K562 (cell line): ENCODE data around the gene EGR2. TPM values are rescaled to one million over a fixed set of nuclear protein-coding genes. Genes with fewer than 3 reads are reported as not detected.

ENCODE experiments used
- EGR1 ChIP-seq: fragments of 450-650 bp; conservative IDR thresholded peaks from 2 replicates; pipeline ENCODE4 v1.6.1; 2017; ENCODE audit warnings: mild to moderate bottlenecking
- HCFC1 ChIP-seq: IDR thresholded peaks from 2 replicates; pipeline ENCODE4 v1.6.1; 2012; ENCODE audit warnings: low read depth, low read length, improper control_type of control experiment
- IRF2 ChIP-seq: sonication (generic); formaldehyde crosslinking; IDR thresholded peaks from 2 replicates; pipeline ENCODE4 v1.8.1; 2022; ENCODE audit warnings: mild to moderate bottlenecking, missing genetic modification reagents
- MGA ChIP-seq: fragments of 450-650 bp; IDR thresholded peaks from 2 replicates; pipeline ENCODE4 v1.6.1; 2016; ENCODE audit warnings: mild to moderate bottlenecking, moderate library complexity
- MYC ChIP-seq, 2 experiments: fragments of 250-450 bp in 1 of 2; sonication (Bioruptor Pico) in 1 of 2; IDR thresholded peaks; 2 replicates each; pipeline versions ENCODE4 v1.5.1 to v1.6.1; 2012 to 2021; ENCODE audit warnings: low read depth in 2 of 2, borderline replicate concordance in 1 of 2, improper control_type of control experiment in 1 of 2, low read length in 1 of 2, mild to moderate bottlenecking in 1 of 2, moderate library complexity in 1 of 2
- NFRKB ChIP-seq: fragments of 450-650 bp; IDR thresholded peaks from 2 replicates; pipeline ENCODE4 v1.6.1; 2016; ENCODE audit warnings: low read depth
- SMC3 ChIP-seq: conservative IDR thresholded peaks from 2 replicates; pipeline ENCODE4 v1.6.1; 2011; ENCODE audit warnings: low read depth, low read length, improper control_type of control experiment; ENCODE audit not compliant: insufficient read depth
- SPI1 ChIP-seq: IDR thresholded peaks from 2 replicates; pipeline ENCODE4 v1.6.1; 2011; ENCODE audit warnings: low read depth, low read length, control low read depth, borderline replicate concordance
- SREBF1 ChIP-seq: fragments of 150-350 bp; IDR thresholded peaks from 2 replicates; pipeline ENCODE4 v1.6.1; 2014; ENCODE audit warnings: antibody characterized with exemption, low read depth, low read length, borderline replicate concordance
- ZBTB2 ChIP-seq: fragments of 450-650 bp; IDR thresholded peaks from 2 replicates; pipeline ENCODE4 v1.6.1; 2016; ENCODE audit warnings: antibody characterized with exemption
- ZNF165 ChIP-seq: fragments of 250-450 bp; sonication (Bioruptor Pico); IDR thresholded peaks from 2 replicates; pipeline ENCODE4 v1.4.0; 2020; ENCODE audit warnings: borderline replicate concordance
- ZNF3 ChIP-seq: fragments of 250-450 bp; sonication (Bioruptor Pico); IDR thresholded peaks from 2 replicates; pipeline ENCODE4 v1.5.0; 2021; ENCODE audit warnings: mild to moderate bottlenecking, moderate library complexity
- ZNF444 ChIP-seq: fragments of 250-450 bp; sonication (Bioruptor Pico); IDR thresholded peaks from 2 replicates; pipeline ENCODE4 v1.4.0; 2020; ENCODE audit warnings: mild to moderate bottlenecking, moderate library complexity
- ZNF778 ChIP-seq: fragments of 450-650 bp; formaldehyde crosslinking; IDR thresholded peaks from 2 replicates; pipeline ENCODE4 v1.4.0; 2020; ENCODE audit warnings: mild to moderate bottlenecking, moderate library complexity
- polyA plus RNA-seq, 8 experiments: library from polyadenylated mRNA; depleted of rRNA in 4 of 8; stranded (reverse) in 5 of 8; unstranded in 3 of 8; fragments of >200 nt; fragmentation: Nextera tagmentation in 2 of 8; fragmentation: Illumina TruSeq in 1 of 8; extraction: Ambion mirVana in 2 of 8; extraction: Trizol in 1 of 8; gene quantifications; 2 replicates each; pipeline versions ENCODE4 v1.2.1 to v1.2.3, GENCODE V29; 2011 to 2014; ENCODE audit warnings: inconsistent platforms in 1 of 8, missing spikeins in 1 of 8
- total RNA-seq, 7 experiments: library from RNA; depleted of rRNA in 6 of 7; stranded (reverse); fragments of >200 nt in 6 of 7; fragmentation: Illumina TruSeq in 2 of 7; extraction: Trizol in 2 of 7; gene quantifications; 2 replicates each; pipeline versions ENCODE4 v1.2.1 to v1.2.3, GENCODE V29; 2011 to 2021; ENCODE audit warnings: low replicate concordance in 1 of 7

Gene EGR2
- total and polyA plus RNA-seq, 9 of the 15 experiments (the other 6 are each of a cell fraction or from before 2014, with no cell fraction given), result 0.08 to 0.18 (median 0.12) TPM; not detected in 4

GRCh38 chr10:62818426-62819011 lies 2.4 kb upstream of the EGR2 start (continued):
- TF ChIP-seq MGA, result 0 out of 2 replicates have a peak, but pooled peaks have one; percentile 19
- TF ChIP-seq NFRKB, result no peak
- no peak for TF ChIP-seq ZNF778 (CRISPR knock-in tag)
- no peak for TF ChIP-seq ZNF3
- 0 out of 2 replicates have a peak, but pooled peaks have one; percentile 20 for TF ChIP-seq EGR1
- TF ChIP-seq ZNF444 (CRISPR knock-in tag), result no peak
- TF ChIP-seq HCFC1, result no peak
- no peak for TF ChIP-seq SREBF1
- TF ChIP-seq ZNF165, result no peak
- no peak for TF ChIP-seq SMC3
- TF ChIP-seq MYC (IDR thresholded peaks at IDR 0.05; ENCODE audit: low read depth, low read length), result no peak
- TF ChIP-seq MYC (CRISPR knock-in tag; IDR thresholded peaks at IDR 0.05; ENCODE audit: borderline replicate concordance, low read depth), result 0 out of 2 replicates have a peak, but pooled peaks have one; percentile 28
- no peak for TF ChIP-seq IRF2
- TF ChIP-seq ZBTB2, result no peak
- no peak for TF ChIP-seq SPI1
